HG03520 (cell line): Measurements from ENCODE around the gene DPH2.

Source experiments
- ATAC-seq: cut with Tn5 transposase; IDR thresholded peaks from one replicate; pipeline ENCODE4 v1.9.1; 2021; ENCODE audit warnings: mild to moderate bottlenecking, moderate library complexity; ENCODE audit not compliant: unreplicated experiment

DPH2 gene

GRCh38 chr1:43965316-43965715 is 4.5 kb upstream of the DPH2 start:
- ATAC-seq, result no peak

DNA sequence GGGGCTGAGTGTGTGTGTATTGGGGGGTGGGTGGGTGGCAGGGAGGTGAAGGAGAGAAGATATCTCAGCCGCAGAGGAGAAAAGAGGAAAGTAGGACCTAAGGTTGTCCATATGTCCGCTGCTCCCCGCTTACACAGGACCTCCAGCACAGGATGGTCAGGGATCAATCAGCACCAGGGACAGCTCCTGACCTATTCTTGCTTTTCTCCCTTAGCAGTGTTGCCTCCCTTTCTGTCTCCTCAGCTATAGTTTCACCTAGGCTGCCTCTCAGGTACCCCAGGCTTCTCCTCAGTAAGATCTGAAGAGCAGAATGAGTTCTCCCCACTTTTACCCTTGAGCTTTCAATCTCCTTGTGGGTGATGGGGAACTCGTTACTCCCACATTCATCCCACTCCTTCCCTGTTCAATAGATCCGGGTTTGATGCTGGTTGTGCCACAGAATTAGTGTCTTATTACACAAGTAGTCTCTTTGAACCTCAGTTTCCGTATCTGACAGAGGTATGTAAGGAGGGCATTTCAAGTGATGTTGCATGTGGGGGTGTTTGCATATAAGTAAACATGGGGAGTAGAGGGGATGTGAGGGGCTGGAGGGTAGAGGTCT is 1.4 kb upstream of the DPH2 start:
- ATAC-seq, result no peak

- no peak for ATAC-seq
These were observed 429 bp upstream of the DPH2 start for GRCh38 chr1:43969416-43969745.

- ATAC-seq, result no peak
These were observed 692 bp downstream of the DPH2 start for GRCh38 chr1:43970502-43970901.

GRCh38 chr1:43970911-43971310 is 1.1 kb downstream of the DPH2 start:
- ATAC-seq, result no peak

DNA sequence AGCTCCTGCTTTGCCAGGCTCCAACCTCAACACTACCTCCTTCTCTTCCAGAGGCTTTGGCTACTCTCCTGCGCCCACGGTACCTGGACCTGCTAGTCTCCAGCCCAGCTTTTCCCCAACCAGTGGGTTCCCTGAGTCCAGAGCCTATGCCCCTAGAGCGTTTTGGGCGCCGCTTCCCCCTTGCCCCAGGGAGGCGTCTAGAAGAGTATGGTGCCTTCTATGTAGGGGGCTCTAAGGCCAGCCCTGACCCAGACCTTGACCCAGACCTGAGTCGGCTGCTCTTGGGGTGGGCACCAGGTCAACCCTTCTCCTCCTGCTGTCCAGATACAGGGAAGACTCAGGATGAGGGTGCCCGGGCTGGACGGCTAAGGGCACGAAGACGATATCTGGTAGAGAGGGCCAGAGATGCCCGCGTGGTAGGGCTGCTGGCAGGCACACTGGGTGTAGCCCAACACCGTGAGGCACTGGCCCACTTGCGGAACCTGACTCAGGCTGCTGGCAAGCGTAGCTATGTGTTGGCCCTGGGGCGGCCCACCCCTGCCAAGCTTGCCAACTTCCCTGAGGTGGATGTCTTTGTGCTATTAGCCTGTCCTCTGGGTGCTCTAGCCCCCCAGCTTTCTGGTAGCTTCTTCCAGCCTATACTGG is 1.6 kb downstream of the DPH2 start:
- ATAC-seq, result no peak

DNA sequence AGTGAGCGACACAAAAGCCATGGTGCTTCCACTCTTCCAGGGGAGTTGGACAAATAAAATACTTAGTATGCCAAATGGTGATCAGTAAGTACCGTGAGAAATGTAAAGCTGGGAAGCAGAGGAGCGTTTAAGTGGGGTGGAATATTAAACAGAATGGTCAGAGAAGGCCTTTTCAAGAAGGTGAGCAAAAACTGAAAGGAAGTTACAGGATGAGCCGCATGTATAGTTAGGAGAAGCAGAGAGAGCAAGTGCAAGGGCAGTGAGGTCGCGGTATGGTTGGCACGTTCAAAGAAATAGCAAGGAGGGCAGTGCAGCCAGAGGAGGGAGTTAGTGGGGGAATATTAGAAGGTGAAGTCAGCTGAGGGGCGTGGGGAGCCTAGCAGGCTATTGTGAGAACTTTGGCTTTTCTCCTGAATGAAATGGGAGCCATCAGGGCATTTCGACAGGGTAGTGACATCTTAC is 4.2 kb downstream of the DPH2 start:
- no peak for ATAC-seq

GRCh38 chr1:43974443-43975248 is 4.8 kb downstream of the DPH2 start, which contains the start of gene ATP6V0B:
Gene ATP6V0B (plus strand): TSS chr1:43974960. CDS start chr1:43975041, 81 bp downstream.
- peak; percentile 49 for ATAC-seq

DNA sequence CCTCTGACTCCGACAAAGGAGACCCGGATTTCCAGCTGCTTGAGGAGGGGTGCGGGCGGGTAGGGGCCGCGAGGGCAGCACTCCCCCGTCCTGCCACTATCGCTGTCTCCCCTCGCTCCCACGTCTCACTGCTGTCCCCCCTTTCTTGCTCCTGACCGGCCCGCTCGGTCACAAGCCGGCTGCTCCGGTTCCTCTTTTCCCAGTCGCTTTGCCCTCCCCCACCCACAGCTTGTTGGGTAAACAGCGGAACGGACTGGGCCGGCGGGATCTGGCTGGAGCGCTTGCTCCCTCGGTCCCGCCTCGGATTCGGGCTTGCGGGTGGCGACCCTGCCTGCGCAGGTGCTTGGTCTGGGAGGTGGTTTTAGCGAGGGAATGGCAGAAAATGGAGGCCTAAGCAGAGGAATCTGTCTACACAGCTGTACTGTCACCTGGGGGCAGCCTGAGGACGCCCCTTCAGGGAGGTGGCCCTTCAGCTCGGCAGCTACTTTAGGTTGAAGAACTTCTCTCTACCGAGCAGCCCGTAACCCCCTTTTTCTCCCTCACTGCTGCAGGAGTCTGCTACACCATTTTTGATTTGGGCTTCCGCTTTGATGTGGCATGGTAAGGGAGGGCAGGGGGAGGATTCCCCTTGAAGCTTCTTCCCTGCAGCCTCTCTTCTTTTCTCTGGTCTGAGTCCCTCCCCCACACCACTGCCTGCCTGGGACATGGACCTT is 5.6 kb downstream of the DPH2 start:
- ATAC-seq, result peak; percentile 2

DNA sequence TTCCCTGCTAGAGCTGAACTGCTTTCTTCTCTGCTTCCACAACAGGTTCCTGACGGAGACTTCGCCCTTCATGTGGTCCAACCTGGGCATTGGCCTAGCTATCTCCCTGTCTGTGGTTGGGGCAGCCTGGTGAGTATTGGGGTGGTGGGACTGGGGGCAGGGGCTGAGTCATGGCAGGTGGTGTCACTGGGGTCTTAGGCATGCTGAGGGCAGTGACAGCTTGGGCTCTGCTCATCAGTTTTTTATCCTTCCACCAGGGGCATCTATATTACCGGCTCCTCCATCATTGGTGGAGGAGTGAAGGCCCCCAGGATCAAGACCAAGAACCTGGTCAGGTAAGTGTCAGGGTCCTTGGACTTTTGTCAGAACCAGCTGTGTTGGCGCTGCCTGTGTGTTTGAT is 6.2 kb downstream of the DPH2 start:
- no peak for ATAC-seq

DNA sequence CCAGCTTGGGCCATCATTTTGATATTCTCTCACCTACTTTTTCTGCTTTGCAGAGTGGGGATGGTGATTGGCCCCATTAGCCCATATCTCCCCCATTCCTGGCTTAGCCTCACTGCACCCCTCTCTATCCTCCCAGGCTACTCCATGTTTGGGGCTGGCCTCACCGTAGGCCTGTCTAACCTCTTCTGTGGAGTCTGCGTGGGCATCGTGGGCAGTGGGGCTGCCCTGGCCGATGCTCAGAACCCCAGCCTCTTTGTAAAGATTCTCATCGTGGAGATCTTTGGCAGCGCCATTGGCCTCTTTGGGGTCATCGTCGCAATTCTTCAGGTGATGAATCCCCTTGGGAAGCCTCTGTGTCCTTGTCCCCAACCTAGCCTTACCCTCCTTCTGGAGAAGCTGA is 7.1 kb downstream of the DPH2 start:
- no peak for ATAC-seq

GRCh38 chr1:43977376-43978263 is 7.8 kb downstream of the DPH2 start:
- ATAC-seq, result no peak

GRCh38 chr1:43978264-43978550 is 8.4 kb downstream of the DPH2 start:
- ATAC-seq, result no peak

DNA sequence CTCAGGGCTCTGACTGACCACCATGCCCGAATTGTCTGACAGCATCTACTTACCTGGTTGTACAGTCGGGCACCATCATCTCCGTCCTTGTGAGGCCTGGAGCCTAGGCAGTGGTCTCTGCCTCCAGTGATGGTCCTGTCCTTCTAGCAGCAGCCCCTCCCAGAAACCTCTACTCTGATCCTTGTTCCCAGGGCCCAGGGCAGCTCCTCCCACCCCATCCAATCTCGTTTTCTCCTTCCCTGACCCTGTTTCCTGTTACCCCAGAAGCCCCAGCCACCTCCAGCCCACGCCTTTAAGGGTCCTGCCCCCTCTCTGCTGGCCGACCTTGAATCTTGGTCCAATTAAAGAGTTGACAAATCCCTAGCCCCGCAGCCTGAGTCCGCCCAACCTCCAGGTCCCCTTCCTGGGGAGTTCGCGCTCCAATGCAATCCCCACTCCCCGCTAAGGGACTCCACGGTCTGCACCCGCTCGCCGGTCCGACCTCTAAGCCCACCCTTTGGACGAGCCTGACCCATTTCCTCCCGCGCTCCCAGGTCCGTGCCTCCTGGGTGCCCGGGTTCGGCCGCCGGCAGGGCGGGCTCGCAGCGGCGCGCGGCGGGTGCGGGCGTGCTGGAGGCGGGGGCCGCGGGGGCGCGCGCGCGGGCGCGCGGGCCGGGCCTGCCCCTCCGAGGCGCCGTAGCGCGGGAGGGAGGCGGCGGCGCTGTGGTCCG is 8.9 kb downstream of the DPH2 start, which contains the start of gene B4GALT2:
B4GALT2 (plus strand) TSS at position 660 of the 710 bp plus-strand sequence. CDS start 1,951 bp downstream, outside the sequence.
- no peak for ATAC-seq

DNA sequence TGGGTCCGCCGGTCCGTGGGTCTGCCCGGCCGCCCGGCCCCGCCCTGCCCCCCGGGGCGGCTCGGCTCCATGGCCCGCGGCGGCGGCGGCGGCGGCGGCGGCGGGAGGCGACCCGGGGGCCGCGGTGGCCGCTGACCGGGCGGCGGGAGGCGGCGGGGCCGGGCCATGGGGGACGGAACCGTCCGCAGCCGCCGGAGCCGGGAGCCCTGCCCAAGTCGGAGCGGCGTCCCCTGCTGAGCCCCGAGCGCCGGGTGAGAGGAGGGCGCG is 9.4 kb downstream of the DPH2 start:
- no peak for ATAC-seq

- ATAC-seq, result no peak
These were observed 9.9 kb downstream of the DPH2 start for GRCh38 chr1:43979528-43980254.

- no peak for ATAC-seq
These were observed 10.7 kb downstream of the DPH2 start for GRCh38 chr1:43980255-43981134.

GRCh38 chr1:43981135-43981491 is 11.3 kb downstream of the DPH2 start:
- no peak for ATAC-seq

DNA sequence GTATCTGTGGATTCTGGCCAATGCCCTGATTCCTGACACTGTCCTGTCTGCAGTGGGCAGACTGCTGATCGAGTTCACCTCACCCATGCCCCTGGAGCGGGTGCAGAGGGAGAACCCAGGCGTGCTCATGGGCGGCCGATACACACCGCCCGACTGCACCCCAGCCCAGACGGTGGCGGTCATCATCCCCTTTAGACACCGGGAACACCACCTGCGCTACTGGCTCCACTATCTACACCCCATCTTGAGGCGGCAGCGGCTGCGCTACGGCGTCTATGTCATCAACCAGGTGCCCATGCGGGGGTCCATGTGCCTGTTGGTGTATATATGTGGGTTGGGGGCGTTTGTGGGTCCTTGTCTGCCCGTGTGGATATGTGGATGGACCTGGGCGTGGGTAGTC is 11.8 kb downstream of the DPH2 start:
- ATAC-seq, result no peak
